IPS-NIHi11 (cell line): ENCODE data around the gene DPF3.
A peak's percentile ranks its signal among the peaks of the same experiment; 100 is the strongest.

Experiments used
- DNase-seq: peaks from one replicate; pipeline ENCODE4 v3.0.0; 2012; ENCODE audit warnings: mixed read lengths, low spot score

Gene DPF3

GRCh38 chr14:72800848-72801370 is 93.0 kb downstream of the DPF3 start:
- DNase-seq = no peak

- DNase-seq = no peak
These were observed 93.6 kb downstream of the DPF3 start for GRCh38 chr14:72800296-72800695.

- peak; percentile 56 for DNase-seq
These were observed 97.0 kb downstream of the DPF3 start for GRCh38 chr14:72796935-72797334.

- no peak for DNase-seq
These were observed 100.6 kb downstream of the DPF3 start for GRCh38 chr14:72793156-72793939.

- peak; percentile 32 for DNase-seq
These were observed 101.7 kb downstream of the DPF3 start for GRCh38 chr14:72792051-72792788.

- no peak for DNase-seq
These were observed 102.9 kb downstream of the DPF3 start for GRCh38 chr14:72790887-72791566.

GRCh38 chr14:72788972-72789728 is 104.8 kb downstream of the DPF3 start:
- DNase-seq = no peak

- no peak for DNase-seq
These were observed 105.6 kb downstream of the DPF3 start for GRCh38 chr14:72788255-72788654.

GRCh38 chr14:72787841-72788240 is 106.1 kb downstream of the DPF3 start:
- DNase-seq = no peak

- no peak for DNase-seq
These were observed 107.2 kb downstream of the DPF3 start for GRCh38 chr14:72786378-72787350.

GRCh38 chr14:72783741-72784140 is 110.2 kb downstream of the DPF3 start:
- DNase-seq = no peak

- DNase-seq = no peak
These were observed 111.1 kb downstream of the DPF3 start for GRCh38 chr14:72782817-72783216.

- DNase-seq = no peak
These were observed 112.1 kb downstream of the DPF3 start for GRCh38 chr14:72781561-72782508.

- DNase-seq = no peak
These were observed 113.2 kb downstream of the DPF3 start for GRCh38 chr14:72780751-72781150.

- DNase-seq = no peak
These were observed 114.2 kb downstream of the DPF3 start for GRCh38 chr14:72779679-72780078.

GRCh38 chr14:72777636-72778035 is 116.3 kb downstream of the DPF3 start:
- DNase-seq = no peak

- no peak for DNase-seq
These were observed 117.1 kb downstream of the DPF3 start for GRCh38 chr14:72776701-72777261.

- no peak for DNase-seq
These were observed 117.9 kb downstream of the DPF3 start for GRCh38 chr14:72775923-72776554.
